NCI-H2227 treated with DMSO at 0.1 percent for 48 hours (cell line): ENCODE measurements around the gene PYGO1.
"Not testable (repeated sequence)": the region's sequence is repeated elsewhere in the genome, so short reads cannot be mapped to it uniquely, and the experiment has no call there.

Experiments used
- DNase-seq: peaks from one replicate; lab custom pipeline; 2025; lab: John Stamatoyannopoulos, UW

Gene PYGO1

GRCh38 chr15:55505407-55505806 is 82.7 kb downstream of the PYGO1 start:
- not testable (repeated sequence) for DNase-seq

GRCh38 chr15:55499151-55499550 is 89.0 kb downstream of the PYGO1 start:
- peak; percentile 75 for DNase-seq

GRCh38 chr15:55498109-55498938 is 89.8 kb downstream of the PYGO1 start:
- peak; percentile 65 for DNase-seq

- DNase-seq: no peak
Measured at GRCh38 chr15:55496716-55497115, 91.4 kb downstream of the PYGO1 start.

GRCh38 chr15:55494931-55495330 is 93.2 kb downstream of the PYGO1 start:
- no peak for DNase-seq

- DNase-seq: not testable (repeated sequence)
Measured at GRCh38 chr15:55488952-55489600, 99.1 kb downstream of the PYGO1 start.
